ENCODE results near the gene CALD1. TPM values are rescaled to one million over a fixed set of nuclear protein-coding genes. Genes with fewer than 3 reads are reported as not detected.
A peak's percentile ranks its signal among the peaks of the same experiment; 100 is the strongest.

Gene CALD1
- total and polyA plus RNA-seq, 11 donors, result 89.6 to 186 (median 125) TPM

DNA sequence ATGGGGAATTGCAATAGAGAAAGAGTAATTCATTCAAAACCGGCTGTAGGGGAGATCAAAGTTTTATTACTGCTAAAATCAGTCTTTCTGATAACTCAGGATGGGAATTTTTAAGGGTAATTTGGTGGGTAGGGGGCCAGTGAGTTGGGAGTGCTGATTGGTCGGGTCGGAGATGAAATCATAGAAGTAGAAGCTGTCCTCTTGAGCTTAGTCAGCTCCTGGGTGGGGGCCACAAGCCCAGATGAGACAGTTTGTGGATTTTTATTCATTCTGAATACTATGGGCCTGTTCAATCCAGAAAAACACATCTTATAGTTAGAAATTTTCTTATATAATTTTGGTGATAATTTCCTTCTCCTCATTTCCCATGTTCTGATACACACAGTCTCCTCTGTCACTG is 25.4 kb downstream of the CALD1 start:
- H3K9me3 ChIP-seq, result no peaks in the 10 kb centered on the region
- WGBS, 4 donors, result 83 to 93% (median 88%) methylated on average over 3 of the region's 3 CpGs
- H3K4me1 ChIP-seq, result peaks cover 0 to 54% (median 23%) of the 10 kb centered on the region in 12 donors
- no peaks in the 10 kb centered on the region for H3K27me3 ChIP-seq
- ATAC-seq, result no peak
- intact Hi-C loops (cut with DNase I), result no loop called here
- H3K36me3 ChIP-seq, result peaks cover 0 to 21% (median 4%) of the 10 kb centered on the region in 9 donors
- no peak for DNase-seq
- no peak for TF ChIP-seq POLR2A (IDR thresholded peaks at IDR 0.05)
- TF ChIP-seq, protein P1, sequence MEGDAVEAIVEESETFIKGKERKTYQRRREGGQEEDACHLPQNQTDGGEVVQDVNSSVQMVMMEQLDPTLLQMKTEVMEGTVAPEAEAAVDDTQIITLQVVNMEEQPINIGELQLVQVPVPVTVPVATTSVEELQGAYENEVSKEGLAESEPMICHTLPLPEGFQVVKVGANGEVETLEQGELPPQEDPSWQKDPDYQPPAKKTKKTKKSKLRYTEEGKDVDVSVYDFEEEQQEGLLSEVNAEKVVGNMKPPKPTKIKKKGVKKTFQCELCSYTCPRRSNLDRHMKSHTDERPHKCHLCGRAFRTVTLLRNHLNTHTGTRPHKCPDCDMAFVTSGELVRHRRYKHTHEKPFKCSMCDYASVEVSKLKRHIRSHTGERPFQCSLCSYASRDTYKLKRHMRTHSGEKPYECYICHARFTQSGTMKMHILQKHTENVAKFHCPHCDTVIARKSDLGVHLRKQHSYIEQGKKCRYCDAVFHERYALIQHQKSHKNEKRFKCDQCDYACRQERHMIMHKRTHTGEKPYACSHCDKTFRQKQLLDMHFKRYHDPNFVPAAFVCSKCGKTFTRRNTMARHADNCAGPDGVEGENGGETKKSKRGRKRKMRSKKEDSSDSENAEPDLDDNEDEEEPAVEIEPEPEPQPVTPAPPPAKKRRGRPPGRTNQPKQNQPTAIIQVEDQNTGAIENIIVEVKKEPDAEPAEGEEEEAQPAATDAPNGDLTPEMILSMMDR (IDR thresholded peaks at IDR 0.05), result no peak
- H3K27ac ChIP-seq, result peak overlapping the region in 10 of 12 donors; percentile 19 to 61 (median 53)
- no peak overlapping the region for H3K4me3 ChIP-seq

DNA sequence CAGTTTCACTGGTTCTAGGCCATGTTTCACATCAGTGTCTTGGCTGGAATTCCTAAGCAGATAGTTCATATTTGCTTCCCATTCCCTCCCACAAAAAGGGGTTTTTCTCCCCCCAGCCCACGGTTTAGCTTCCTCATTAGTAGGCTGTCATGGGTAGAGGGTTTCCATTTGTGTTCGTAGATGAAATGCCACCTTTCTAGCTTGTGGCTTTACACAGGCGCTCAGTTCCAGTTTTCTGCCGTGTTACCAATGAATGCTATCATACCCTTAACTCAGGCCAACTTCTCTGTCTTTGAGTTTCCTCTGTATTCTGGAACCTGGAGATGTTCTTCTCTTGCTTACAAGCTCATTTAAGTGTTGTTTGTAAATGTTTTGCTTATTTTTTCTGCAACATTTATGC is 26.8 kb downstream of the CALD1 start:
- Histone ChIP-seq H3K36me3 (peaks cover 0 to 21% (median 4%) of the 10 kb centered on the region in 9 donors), H3K4me3 (no peak overlapping the region), H3K4me1 (peaks cover 5 to 64% (median 31%) of the 10 kb centered on the region in 12 donors), H3K27me3 (no peaks in the 10 kb centered on the region), H3K9me3 (no peaks in the 10 kb centered on the region), H3K27ac (peak overlapping the region in 1 of 12 donors; percentile 59)
- intact Hi-C loops (cut with DNase I), result no loop called here
- 90 to 96% (median 92%) methylated on average over 4 of the region's 4 CpGs for WGBS, 4 donors
- no peak for DNase-seq
- no peak for TF ChIP-seq POLR2A (IDR thresholded peaks at IDR 0.05)
- TF ChIP-seq, protein P1 (IDR thresholded peaks at IDR 0.05), result no peak
- ATAC-seq, result no peak

DNA sequence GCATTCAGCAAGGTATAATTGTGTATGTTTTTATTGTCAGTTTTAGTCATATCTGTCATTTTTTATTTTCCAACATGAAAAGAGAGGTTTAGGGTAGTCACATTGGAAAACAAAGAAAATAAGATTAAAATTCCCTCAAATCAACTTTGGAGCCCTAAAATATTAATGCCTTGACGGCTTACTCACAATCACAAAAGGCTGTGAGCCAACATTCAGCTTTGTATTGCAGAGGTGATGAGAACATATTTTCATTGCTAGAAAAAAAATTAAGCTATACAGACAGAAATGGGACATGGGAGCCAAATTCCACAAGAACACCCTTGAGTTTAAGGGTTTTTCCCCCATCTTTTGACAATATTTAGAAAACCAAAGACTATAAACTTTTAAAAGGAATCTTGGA is 30.2 kb downstream of the CALD1 start:
- WGBS, 4 donors, result 48 to 65% (median 59%) methylated on average over 1 of the region's 1 CpG
- Histone ChIP-seq H3K4me1 (peaks cover 6 to 82% (median 60%) of the 10 kb centered on the region in 12 donors), H3K27me3 (no peaks in the 10 kb centered on the region), H3K36me3 (peaks cover 0 to 10% (median 0%) of the 10 kb centered on the region in 9 donors), H3K27ac (peak overlapping the region in 3 of 12 donors; percentile 10 to 65 (median 16)), H3K9me3 (no peaks in the 10 kb centered on the region), H3K4me3 (no peak overlapping the region)
- TF ChIP-seq, protein P1 (IDR thresholded peaks at IDR 0.05), result no peak
- no peak for TF ChIP-seq POLR2A (IDR thresholded peaks at IDR 0.05)
- no peak for ATAC-seq
- no peak for DNase-seq
- intact Hi-C loops (cut with DNase I), result no loop called here

DNA sequence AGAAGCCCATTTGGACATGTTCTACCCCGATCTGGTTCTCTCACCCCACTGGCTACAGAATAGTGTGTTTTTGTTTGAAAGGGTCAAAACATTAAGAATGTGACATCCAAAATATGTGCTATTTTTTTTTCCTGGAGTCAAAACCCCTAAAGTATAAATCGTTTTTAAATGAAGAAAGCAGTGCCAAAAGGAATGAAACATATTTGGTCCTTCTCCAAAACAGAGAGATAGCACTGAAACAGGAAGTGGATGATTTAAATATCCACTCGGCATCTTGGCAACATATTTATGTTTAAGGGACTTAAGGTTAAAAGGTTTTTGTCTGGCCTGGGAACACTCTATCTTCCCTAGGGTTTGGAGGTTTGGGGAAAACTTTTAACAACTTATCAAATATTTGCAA is 32.3 kb downstream of the CALD1 start:
- Histone ChIP-seq H3K27me3 (no peaks in the 10 kb centered on the region), H3K4me1 (peaks cover 6 to 90% (median 69%) of the 10 kb centered on the region in 12 donors), H3K9me3 (no peaks in the 10 kb centered on the region), H3K27ac (peak overlapping the region in 11 of 12 donors; percentile 1 to 73 (median 58)), H3K4me3 (no peak overlapping the region), H3K36me3 (peaks cover 0 to 5% (median 0%) of the 10 kb centered on the region in 9 donors)
- WGBS, 4 donors, result 18 to 25% (median 21%) methylated on average over 3 of the region's 3 CpGs
- TF ChIP-seq, protein P1 (IDR thresholded peaks at IDR 0.05), result no peak
- no peak for TF ChIP-seq POLR2A (IDR thresholded peaks at IDR 0.05)
- no peak for DNase-seq
- intact Hi-C loops (cut with DNase I), result no loop called here
- ATAC-seq, result peak in 1 of 4 donors; percentile 42
